Neuronal stem cell (in vitro differentiated cells): ENCODE measurements around the gene RASSF3.

Source experiments
- DNase-seq: peaks from one replicate; pipeline ENCODE4 v3.0.0-alpha.2; 2013; ENCODE audit warnings: low spot score
- H2AFZ ChIP-seq: one replicate; pipeline ENCODE4 v1.6.1; 2013; ENCODE audit warnings: mild to moderate bottlenecking, low read length, inconsistent platforms
- H2AK5ac ChIP-seq: 2 replicates; pipeline ENCODE4 v1.6.1; 2013; ENCODE audit warnings: low read depth, mild to moderate bottlenecking, inconsistent platforms, low read length, moderate library complexity, mixed read lengths
- H2BK120ac ChIP-seq: 2 replicates; pipeline ENCODE4 v1.6.1; 2013; ENCODE audit warnings: low read depth, mild to moderate bottlenecking, inconsistent platforms, low read length, moderate library complexity, mixed read lengths
- H2BK12ac ChIP-seq: one replicate; pipeline ENCODE4 v1.6.1; 2013; ENCODE audit warnings: low read length, inconsistent platforms
- H2BK15ac ChIP-seq: 2 replicates; pipeline ENCODE4 v1.6.1; 2013; ENCODE audit warnings: mild to moderate bottlenecking, low read length, inconsistent platforms, mixed read lengths
- H2BK5ac ChIP-seq: one replicate; pipeline ENCODE4 v1.6.1; 2013; ENCODE audit warnings: inconsistent platforms, mild to moderate bottlenecking, low read length, moderate library complexity
- H3K14ac ChIP-seq: one replicate; pipeline ENCODE4 v1.6.1; 2013; ENCODE audit warnings: low read length, inconsistent platforms
- H3K18ac ChIP-seq: 2 replicates; pipeline ENCODE4 v1.6.1; 2013; ENCODE audit warnings: low read length, inconsistent platforms
- H3K23ac ChIP-seq: 2 replicates; pipeline ENCODE4 v1.6.1; 2013; ENCODE audit warnings: low read depth, mild to moderate bottlenecking, mixed read lengths, low read length, inconsistent platforms; ENCODE audit not compliant: poor library complexity
- H3K27ac ChIP-seq: replicated peaks from 3 replicates; pipeline ENCODE4 v1.5.1; 2013; ENCODE audit warnings: low read length, inconsistent platforms
- H3K27me3 ChIP-seq, 3 experiments: 2 replicates each; pipeline ENCODE4 v1.6.1; 2013; ENCODE audit warnings: low read length in 3 of 3, mild to moderate bottlenecking in 2 of 3, inconsistent platforms in 1 of 3, low read depth in 1 of 3, mixed read lengths in 1 of 3, moderate library complexity in 1 of 3; ENCODE audit not compliant: control insufficient read depth in 3 of 3, insufficient read depth in 3 of 3
- H3K36me3 ChIP-seq, 2 donors: replicated peaks in 1 of 2; 2 replicates each; pipeline ENCODE4 v1.6.1; 2013; ENCODE audit warnings: low read length in 2 of 2; ENCODE audit not compliant: control insufficient read depth in 2 of 2, insufficient read depth in 2 of 2
- H3K4ac ChIP-seq: 2 replicates; pipeline ENCODE4 v1.6.1; 2013; ENCODE audit warnings: inconsistent platforms, mild to moderate bottlenecking, low read length, moderate library complexity
- H3K4me1 ChIP-seq, 2 donors: 1 replicate in 1 of 2; 2 replicates in 1 of 2; pipeline ENCODE4 v1.6.1; 2013; ENCODE audit warnings: low read length in 2 of 2, low read depth in 1 of 2; ENCODE audit not compliant: control insufficient read depth in 2 of 2, insufficient read depth in 1 of 2
- H3K4me2 ChIP-seq: one replicate; pipeline ENCODE4 v1.6.1; 2013; ENCODE audit warnings: mild to moderate bottlenecking, low read length, inconsistent platforms; ENCODE audit not compliant: insufficient read depth, poor library complexity, severe bottlenecking
- H3K4me3 ChIP-seq, 2 donors: 2 replicates each; pipeline ENCODE4 v1.5.1; 2013; ENCODE audit warnings: low read length in 2 of 2, mild to moderate bottlenecking in 2 of 2, inconsistent platforms in 1 of 2, moderate library complexity in 1 of 2
- H3K79me1 ChIP-seq: one replicate; pipeline ENCODE4 v1.6.1; 2013; ENCODE audit warnings: low read depth, mild to moderate bottlenecking, inconsistent platforms, low read length, moderate library complexity
- H3K9ac ChIP-seq: one replicate; pipeline ENCODE4 v1.6.1; 2013; ENCODE audit warnings: mild to moderate bottlenecking, low read depth, low read length, inconsistent platforms; ENCODE audit not compliant: poor library complexity
- H3K9me3 ChIP-seq, 2 donors: replicated peaks in 1 of 2; 2 replicates each; pipeline versions ENCODE3 to v1.6.1; 2013; ENCODE audit warnings: low read length in 2 of 2, mild to moderate bottlenecking in 2 of 2, inconsistent platforms in 1 of 2, low read depth in 1 of 2, mixed read lengths in 1 of 2, moderate library complexity in 1 of 2; ENCODE audit not compliant: control insufficient read depth in 2 of 2, insufficient read depth in 1 of 2
- H4K8ac ChIP-seq: one replicate; pipeline ENCODE4 v1.6.1; 2013; ENCODE audit warnings: low read depth, mild to moderate bottlenecking, inconsistent platforms, low read length, moderate library complexity
- H4K91ac ChIP-seq: one replicate; pipeline ENCODE4 v1.6.1; 2013; ENCODE audit warnings: low read length, low read depth, mild to moderate bottlenecking, inconsistent platforms; ENCODE audit not compliant: poor library complexity
- WGBS, 2 donors: extraction: QIAGEN DNeasy Blood & Tissue Kit; methylation state at CpG; one replicate each; pipeline ENCODE4 v1.1.7; 2013; ENCODE audit warnings: missing lambda C conversion rate in 2 of 2, mixed read lengths in 1 of 2; ENCODE audit not compliant: insufficient read length in 2 of 2, insufficient replicate concordance in 1 of 2; ENCODE audit errors: extremely low coverage in 2 of 2; 5-methylcytosine and 5-hydroxymethylcytosine counted together

Gene RASSF3

DNA sequence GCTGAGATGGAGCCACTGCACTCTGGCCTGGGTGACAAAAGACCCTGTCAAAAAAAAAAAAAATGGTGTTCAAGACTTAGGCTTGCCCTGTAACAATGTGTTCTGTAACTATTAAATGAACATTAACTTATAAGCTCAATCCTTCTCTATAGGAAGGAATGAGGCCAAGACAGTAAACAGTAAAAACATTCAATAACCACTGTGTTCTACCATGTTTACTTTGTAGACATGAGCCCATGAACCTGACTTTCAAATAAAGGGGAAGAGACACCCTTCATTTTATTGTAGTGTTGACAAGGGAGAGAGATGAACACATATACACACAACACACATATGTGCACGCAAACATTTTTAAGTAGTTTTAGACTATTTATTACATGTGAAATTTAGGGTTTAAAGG, 20.1 kb upstream of the RASSF3 start:
- Histone ChIP-seq H3K4me3 (no peak overlapping the region), H2BK5ac (no peak overlapping the region), H2AK5ac (no peak overlapping the region), H3K4ac (no peak overlapping the region), H2BK15ac (no peak overlapping the region), H3K18ac (no peak overlapping the region), H3K27ac (no peak overlapping the region), H3K9ac (no peak overlapping the region), H2BK12ac (no peak overlapping the region), H3K4me2 (no peak overlapping the region), H2BK120ac (no peak overlapping the region), H2AFZ (no peak overlapping the region), H3K14ac (no peak overlapping the region), H3K4me1 (no peaks in the 10 kb centered on the region), H3K79me1 (no peaks in the 10 kb centered on the region), H3K36me3 (no peaks in the 10 kb centered on the region), H4K91ac (no peak overlapping the region), H3K23ac (no peak overlapping the region), H3K27me3 (no peaks in the 10 kb centered on the region), H3K9me3 (no peaks in the 10 kb centered on the region), H4K8ac (no peak overlapping the region)
- WGBS, 2 donors, result no CpG with 5 or more reads among the region's 1 CpG
- no peak for DNase-seq

GRCh38 chr12:64595863-64596793, 14.2 kb upstream of the RASSF3 start:
- Histone ChIP-seq H2AFZ (no peak overlapping the region), H2BK5ac (no peak overlapping the region)

GRCh38 chr12:64598831-64599230, 11.5 kb upstream of the RASSF3 start:
- no peak overlapping the region for H3K4ac ChIP-seq
- H3K18ac ChIP-seq, result no peak overlapping the region
- H3K9me3 ChIP-seq, result no peaks in the 10 kb centered on the region
- H3K4me3 ChIP-seq, result no peak overlapping the region
- H2BK15ac ChIP-seq, result no peak overlapping the region
- WGBS, 2 donors, result no CpG with 5 or more reads among the region's 4 CpGs
- H2BK5ac ChIP-seq, result no peak overlapping the region
- no peak for DNase-seq
- H3K27ac ChIP-seq, result no peak overlapping the region
- H3K23ac ChIP-seq, result no peak overlapping the region
- H3K79me1 ChIP-seq, result no peaks in the 10 kb centered on the region
- no peak overlapping the region for H3K14ac ChIP-seq
- H2BK120ac ChIP-seq, result no peak overlapping the region
- no peak overlapping the region for H4K8ac ChIP-seq
- H4K91ac ChIP-seq, result no peak overlapping the region
- H2AFZ ChIP-seq, result no peak overlapping the region
- no peak overlapping the region for H2AK5ac ChIP-seq
- no peaks in the 10 kb centered on the region for H3K36me3 ChIP-seq
- H3K27me3 ChIP-seq, result no peaks in the 10 kb centered on the region
- H3K4me1 ChIP-seq, result no peaks in the 10 kb centered on the region
- no peak overlapping the region for H3K9ac ChIP-seq
- no peak overlapping the region for H2BK12ac ChIP-seq
- H3K4me2 ChIP-seq, result no peak overlapping the region

More at GRCh38 chr12:64595863-64596793, 14.2 kb upstream of the RASSF3 start:
- Histone ChIP-seq H3K4me1 (no peaks in the 10 kb centered on the region), H3K4me3 (no peak overlapping the region), H3K9me3 (no peaks in the 10 kb centered on the region), H3K4ac (no peak overlapping the region), H3K79me1 (no peaks in the 10 kb centered on the region), H2BK12ac (no peak overlapping the region), H3K36me3 (no peaks in the 10 kb centered on the region), H3K14ac (no peak overlapping the region), H3K4me2 (no peak overlapping the region), H3K9ac (no peak overlapping the region), H3K27me3 (no peaks in the 10 kb centered on the region), H4K91ac (no peak overlapping the region), H3K23ac (no peak overlapping the region), H2AK5ac (no peak overlapping the region), H3K27ac (no peak overlapping the region), H4K8ac (no peak overlapping the region), H3K18ac (no peak overlapping the region), H2BK120ac (no peak overlapping the region), H2BK15ac (no peak overlapping the region)
- WGBS, 2 donors, result no CpG with 5 or more reads among the region's 6 CpGs
- DNase-seq, result no peak

- no peaks in the 10 kb centered on the region for H3K9me3 ChIP-seq
- H3K4ac ChIP-seq, result no peak overlapping the region
Observed at GRCh38 chr12:64600164-64600561, 10.1 kb upstream of the RASSF3 start.

More at GRCh38 chr12:64600164-64600561, 10.1 kb upstream of the RASSF3 start:
- Histone ChIP-seq H3K79me1 (no peaks in the 10 kb centered on the region), H3K4me3 (no peak overlapping the region), H3K4me2 (no peak overlapping the region), H3K18ac (no peak overlapping the region), H3K36me3 (no peaks in the 10 kb centered on the region), H2BK15ac (no peak overlapping the region), H3K27me3 (no peaks in the 10 kb centered on the region), H2BK5ac (no peak overlapping the region), H3K14ac (no peak overlapping the region), H2BK12ac (no peak overlapping the region), H2BK120ac (no peak overlapping the region), H3K9ac (no peak overlapping the region), H2AFZ (no peak overlapping the region), H3K23ac (no peak overlapping the region), H3K27ac (no peak overlapping the region), H4K91ac (no peak overlapping the region), H3K4me1 (no peaks in the 10 kb centered on the region), H4K8ac (no peak overlapping the region), H2AK5ac (no peak overlapping the region)
- WGBS, 2 donors, result no CpG with 5 or more reads among the region's 2 CpGs
- DNase-seq, result no peak
